ENCODE measurements around the gene LAMA2. TPM values are rescaled to one million over a fixed set of nuclear protein-coding genes. Genes with fewer than 3 reads are reported as not detected.
"Not testable (repeated sequence)": the region's sequence is repeated elsewhere in the genome, so short reads cannot be mapped to it uniquely, and the experiment has no call there.

Gene LAMA2
- total RNA-seq, 1 donor from 2014 or later: 0.58 TPM

GRCh38 chr6:129172279-129172995, 289.5 kb downstream of the LAMA2 start:
- not testable (repeated sequence) for DNase-seq (ENCODE audit: extremely low read depth, low read depth, low spot score)

DNA sequence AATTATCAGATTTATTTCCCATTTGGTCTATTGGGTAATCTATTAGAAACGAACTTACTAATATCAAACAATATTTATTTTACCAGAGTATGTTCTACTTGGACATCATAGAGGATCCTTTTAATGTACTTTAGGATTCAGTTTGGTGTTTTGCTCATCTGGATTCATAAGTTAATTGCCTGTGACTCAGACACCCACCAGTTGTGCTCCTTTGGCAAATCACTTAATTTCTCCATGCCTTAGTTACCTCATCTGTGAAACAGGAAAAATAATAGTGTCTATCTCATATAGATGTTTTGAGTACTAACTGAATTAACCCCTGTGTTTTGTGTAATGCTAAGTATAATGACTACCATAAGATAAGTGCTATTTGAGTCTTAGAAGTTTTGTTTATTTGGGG, 292.1 kb downstream of the LAMA2 start:
- DNase-seq (ENCODE audit: extremely low read depth, low read depth, low spot score): no peak

DNA sequence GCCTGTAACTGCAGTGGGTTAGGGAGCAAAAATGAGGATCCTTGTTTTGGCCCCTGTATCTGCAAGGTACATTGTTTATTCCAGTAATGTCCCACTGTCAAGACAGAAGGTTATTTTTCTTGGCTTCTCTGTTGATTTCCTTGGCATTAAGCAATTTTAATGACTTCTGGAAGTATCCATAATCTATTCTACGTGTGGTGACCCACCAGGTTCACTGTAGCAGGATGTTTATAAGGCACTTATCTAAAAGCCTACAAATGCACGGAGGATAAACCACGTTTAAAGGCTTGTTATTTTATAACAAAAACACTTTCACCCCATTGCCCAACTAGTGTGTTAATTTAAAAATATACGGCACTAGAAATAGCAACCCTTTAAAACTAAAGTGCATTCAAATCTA, 294.9 kb downstream of the LAMA2 start:
- DNase-seq (ENCODE audit: extremely low read depth, low read depth, low spot score): no peak

DNA sequence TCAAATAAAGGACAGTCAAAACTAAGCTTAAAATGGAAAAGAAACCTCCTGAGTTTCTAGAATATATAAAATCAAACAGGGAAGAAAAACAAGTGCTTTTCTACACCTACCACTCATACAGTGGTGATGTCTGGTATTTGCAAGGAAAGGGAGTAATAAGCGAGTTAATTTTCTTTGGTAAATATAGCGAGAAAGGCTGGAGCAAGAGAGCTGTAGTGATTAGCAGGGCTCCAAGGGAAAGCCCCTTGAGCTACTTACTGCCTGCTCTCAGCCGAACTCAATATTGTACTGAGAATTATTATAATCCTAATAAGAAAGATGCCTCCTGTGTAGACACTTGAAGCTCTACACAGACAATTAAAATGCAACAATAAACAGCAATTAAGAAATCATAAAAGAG, 296.3 kb downstream of the LAMA2 start:
- no peak for DNase-seq (ENCODE audit: extremely low read depth, low read depth, low spot score)

DNA sequence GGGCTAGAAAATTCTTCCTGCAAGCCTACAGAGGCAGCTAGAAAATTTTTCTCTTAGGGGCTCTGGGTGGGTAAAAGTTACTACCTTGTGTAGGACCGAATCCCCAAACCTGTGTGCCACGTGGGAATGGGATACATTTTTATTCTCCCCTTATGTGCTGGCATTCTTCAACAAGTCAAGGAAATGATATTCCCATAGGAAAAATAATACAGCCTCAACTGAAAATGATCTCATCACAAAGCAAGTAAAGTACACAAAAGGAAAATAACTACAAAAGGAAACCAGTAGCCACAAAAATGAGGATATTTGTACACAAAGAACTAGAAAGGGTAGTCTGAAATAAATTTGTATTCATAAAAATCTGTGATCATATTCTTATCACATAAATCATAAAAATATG, 298.1 kb downstream of the LAMA2 start:
- no peak for DNase-seq (ENCODE audit: extremely low read depth, low read depth, low spot score)

GRCh38 chr6:129183187-129183591, 300.3 kb downstream of the LAMA2 start:
- no peak for DNase-seq (ENCODE audit: extremely low read depth, low read depth, low spot score)

GRCh38 chr6:129183681-129184301, 300.9 kb downstream of the LAMA2 start:
- no peak for DNase-seq (ENCODE audit: extremely low read depth, low read depth, low spot score)

GRCh38 chr6:129184324-129184723, 301.4 kb downstream of the LAMA2 start:
- no peak for DNase-seq (ENCODE audit: extremely low read depth, low read depth, low spot score)

DNA sequence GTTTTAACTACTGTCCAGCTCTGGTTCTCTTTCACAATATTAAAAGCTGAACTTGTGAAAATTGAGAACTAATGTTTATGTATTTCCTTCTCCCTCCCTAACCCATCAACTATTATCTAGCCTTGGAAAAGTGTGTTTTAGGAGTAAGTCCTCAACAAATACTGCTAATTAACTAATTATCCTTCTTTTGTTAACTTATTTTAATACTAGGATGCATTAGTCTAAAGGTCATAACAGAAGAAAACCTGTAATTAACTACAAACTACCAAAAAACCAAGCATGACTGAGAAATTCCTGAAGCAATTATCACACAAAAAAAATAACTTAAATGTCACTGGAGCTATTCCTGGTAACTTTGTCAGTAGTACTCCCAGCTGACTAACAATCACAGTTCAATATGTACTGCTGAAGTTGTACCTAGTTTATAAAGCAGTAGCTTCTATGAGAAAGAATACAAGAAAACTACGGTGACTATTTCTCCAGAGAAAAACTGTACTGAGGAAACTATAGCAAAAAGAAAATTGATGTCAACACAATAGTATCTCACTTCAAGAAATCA, 301.9 kb downstream of the LAMA2 start:
- DNase-seq (ENCODE audit: extremely low read depth, low read depth, low spot score): no peak

- peak; percentile 23 for DNase-seq (ENCODE audit: extremely low read depth, low read depth, low spot score)
Measured at GRCh38 chr6:129186988-129187387, 304.1 kb downstream of the LAMA2 start.

DNA sequence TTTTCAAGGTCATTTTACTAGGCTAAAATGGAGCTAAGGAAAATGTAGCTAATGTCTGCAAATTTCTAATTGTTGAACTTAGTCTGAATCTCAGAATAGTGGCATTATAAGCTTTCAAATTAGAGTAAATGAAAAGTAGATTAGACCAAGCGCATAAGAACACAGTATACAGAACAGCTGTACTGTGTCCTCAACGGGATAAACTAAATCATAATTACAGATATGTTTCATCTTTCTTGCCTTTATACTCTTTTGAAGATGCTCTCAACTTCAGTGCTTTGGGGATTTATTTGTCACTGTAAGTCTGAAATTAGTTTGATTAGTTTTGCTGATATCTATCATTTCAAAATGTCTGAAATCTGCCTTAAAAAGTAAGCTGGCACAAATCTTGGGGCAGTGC, 305.4 kb downstream of the LAMA2 start:
- no peak for DNase-seq (ENCODE audit: extremely low read depth, low read depth, low spot score)

- no peak for DNase-seq (ENCODE audit: extremely low read depth, low read depth, low spot score)
Measured at GRCh38 chr6:129188795-129189194, 305.9 kb downstream of the LAMA2 start.

DNA sequence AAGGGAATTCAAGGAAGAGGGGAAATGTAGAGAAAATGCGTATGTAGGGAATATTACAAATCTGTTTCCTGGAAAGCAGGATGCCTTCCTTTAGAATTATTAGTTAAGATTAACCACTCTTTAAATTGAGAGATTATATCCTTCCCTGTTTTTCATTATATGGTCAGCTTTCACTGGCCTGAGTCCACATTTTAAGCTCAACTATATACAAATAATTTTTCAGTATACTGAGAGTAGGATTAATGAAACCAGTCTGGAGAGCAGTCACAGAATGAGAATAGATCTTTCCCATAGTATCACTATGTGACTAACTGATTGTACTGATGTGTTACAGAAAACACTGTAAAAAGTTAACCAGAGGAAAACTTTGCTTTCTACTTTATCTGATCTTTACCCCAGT, 306.3 kb downstream of the LAMA2 start:
- no peak for DNase-seq (ENCODE audit: extremely low read depth, low read depth, low spot score)

GRCh38 chr6:129191235-129191634, 308.3 kb downstream of the LAMA2 start:
- DNase-seq (ENCODE audit: extremely low read depth, low read depth, low spot score): no peak

DNA sequence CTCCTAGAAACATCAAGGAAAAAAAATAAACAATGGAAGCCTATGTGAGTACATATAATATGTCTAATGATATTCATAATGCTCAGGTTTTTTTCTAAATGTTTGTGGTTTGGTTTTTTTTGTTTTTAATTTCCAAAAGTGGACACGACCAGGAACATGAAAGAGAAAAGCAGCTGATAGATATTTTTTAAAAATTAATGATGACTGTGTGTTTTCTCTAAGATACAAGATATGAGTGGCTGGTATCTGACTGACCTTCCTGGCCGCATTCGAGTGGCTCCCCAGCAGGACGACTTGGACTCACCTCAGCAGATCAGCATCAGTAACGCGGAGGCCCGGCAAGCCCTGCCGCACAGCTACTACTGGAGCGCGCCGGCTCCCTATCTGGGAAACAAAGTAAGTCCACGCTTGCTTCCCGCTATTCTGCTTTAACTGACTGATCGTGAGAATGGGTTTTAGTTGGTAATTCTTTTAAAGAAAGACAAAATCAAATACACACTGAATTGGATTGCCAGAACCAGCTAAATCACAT, 309.6 kb downstream of the LAMA2 start:
- no peak for DNase-seq (ENCODE audit: extremely low read depth, low read depth, low spot score)

GRCh38 chr6:129194306-129194941, 311.5 kb downstream of the LAMA2 start:
- no peak for DNase-seq (ENCODE audit: extremely low read depth, low read depth, low spot score)

GRCh38 chr6:129195161-129195560, 312.2 kb downstream of the LAMA2 start:
- no peak for DNase-seq (ENCODE audit: extremely low read depth, low read depth, low spot score)

- DNase-seq (ENCODE audit: extremely low read depth, low read depth, low spot score): no peak
Measured at GRCh38 chr6:129195643-129196042, 312.7 kb downstream of the LAMA2 start.

- DNase-seq (ENCODE audit: extremely low read depth, low read depth, low spot score): no peak
Measured at GRCh38 chr6:129197154-129197553, 314.2 kb downstream of the LAMA2 start.

DNA sequence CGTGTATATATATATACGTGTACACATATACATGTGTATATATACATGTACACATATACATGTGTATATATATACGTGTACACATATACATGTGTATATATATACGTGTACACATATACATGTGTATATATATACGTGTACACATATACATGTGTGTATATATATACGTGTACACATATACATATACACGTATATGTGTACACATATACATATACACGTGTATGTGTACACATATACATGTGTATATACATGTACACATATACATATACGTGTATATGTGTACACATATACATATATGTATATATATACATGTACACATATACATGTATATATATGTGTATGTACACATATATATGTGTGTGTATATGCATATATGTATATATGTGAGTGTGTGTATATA, 317.2 kb downstream of the LAMA2 start:
- no peak for DNase-seq (ENCODE audit: extremely low read depth, low read depth, low spot score)

- no peak for DNase-seq (ENCODE audit: extremely low read depth, low read depth, low spot score)
Measured at GRCh38 chr6:129203190-129203900, 320.4 kb downstream of the LAMA2 start.
